MM.1S (cell line): ENCODE data around the gene RNFT2.

ENCODE experiments used
- EZH2 ChIP-seq: fragments of 300-600 bp; sonication (generic); optimal IDR thresholded peaks from 2 replicates; pipeline ENCODE3; 2017; ENCODE audit warnings: low read depth, mild to moderate bottlenecking, antibody characterized with exemption, low read length, mixed read lengths
- TF ChIP-seq, protein P1 (sequence below): fragments of 300-600 bp; sonication (generic); IDR thresholded peaks from 2 replicates; pipeline ENCODE4 v1.5.1; 2016; ENCODE audit warnings: antibody characterized with exemption, low read length, mixed read lengths

DNA sequence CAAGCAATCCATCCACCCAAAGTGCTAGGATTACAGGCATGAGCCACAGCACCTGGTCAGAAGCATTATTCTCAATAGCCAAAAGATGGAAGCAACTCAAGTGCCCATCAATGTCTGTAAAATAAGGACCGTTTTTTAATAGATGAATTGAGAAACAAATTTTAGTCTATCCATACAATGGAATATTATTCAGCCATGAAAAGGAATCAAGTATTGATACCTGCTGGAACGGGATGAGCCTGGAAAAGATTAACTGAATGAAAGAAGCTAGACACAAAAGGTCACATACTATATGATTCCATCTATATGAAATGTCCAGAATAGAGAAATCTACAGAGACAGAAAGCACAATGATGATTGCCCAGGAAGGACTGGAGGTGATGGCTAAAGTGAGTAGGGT is 163.5 kb downstream of the RNFT2 start:
- no peak for TF ChIP-seq EZH2
- TF ChIP-seq, protein P1, sequence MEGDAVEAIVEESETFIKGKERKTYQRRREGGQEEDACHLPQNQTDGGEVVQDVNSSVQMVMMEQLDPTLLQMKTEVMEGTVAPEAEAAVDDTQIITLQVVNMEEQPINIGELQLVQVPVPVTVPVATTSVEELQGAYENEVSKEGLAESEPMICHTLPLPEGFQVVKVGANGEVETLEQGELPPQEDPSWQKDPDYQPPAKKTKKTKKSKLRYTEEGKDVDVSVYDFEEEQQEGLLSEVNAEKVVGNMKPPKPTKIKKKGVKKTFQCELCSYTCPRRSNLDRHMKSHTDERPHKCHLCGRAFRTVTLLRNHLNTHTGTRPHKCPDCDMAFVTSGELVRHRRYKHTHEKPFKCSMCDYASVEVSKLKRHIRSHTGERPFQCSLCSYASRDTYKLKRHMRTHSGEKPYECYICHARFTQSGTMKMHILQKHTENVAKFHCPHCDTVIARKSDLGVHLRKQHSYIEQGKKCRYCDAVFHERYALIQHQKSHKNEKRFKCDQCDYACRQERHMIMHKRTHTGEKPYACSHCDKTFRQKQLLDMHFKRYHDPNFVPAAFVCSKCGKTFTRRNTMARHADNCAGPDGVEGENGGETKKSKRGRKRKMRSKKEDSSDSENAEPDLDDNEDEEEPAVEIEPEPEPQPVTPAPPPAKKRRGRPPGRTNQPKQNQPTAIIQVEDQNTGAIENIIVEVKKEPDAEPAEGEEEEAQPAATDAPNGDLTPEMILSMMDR: no peak
